Neuronal stem cell (in vitro differentiated cells): ENCODE data around the gene ZNF8.

Experiments
- DNase-seq: peaks from one replicate; pipeline ENCODE4 v3.0.0-alpha.2; 2013; ENCODE audit warnings: low spot score
- H2AFZ ChIP-seq: one replicate; pipeline ENCODE4 v1.6.1; 2013; ENCODE audit warnings: mild to moderate bottlenecking, low read length, inconsistent platforms
- H2AK5ac ChIP-seq: 2 replicates; pipeline ENCODE4 v1.6.1; 2013; ENCODE audit warnings: low read depth, mild to moderate bottlenecking, inconsistent platforms, low read length, moderate library complexity, mixed read lengths
- H2BK120ac ChIP-seq: 2 replicates; pipeline ENCODE4 v1.6.1; 2013; ENCODE audit warnings: low read depth, mild to moderate bottlenecking, inconsistent platforms, low read length, moderate library complexity, mixed read lengths
- H2BK12ac ChIP-seq: one replicate; pipeline ENCODE4 v1.6.1; 2013; ENCODE audit warnings: low read length, inconsistent platforms
- H2BK15ac ChIP-seq: 2 replicates; pipeline ENCODE4 v1.6.1; 2013; ENCODE audit warnings: mild to moderate bottlenecking, low read length, inconsistent platforms, mixed read lengths
- H2BK5ac ChIP-seq: one replicate; pipeline ENCODE4 v1.6.1; 2013; ENCODE audit warnings: inconsistent platforms, mild to moderate bottlenecking, low read length, moderate library complexity
- H3K14ac ChIP-seq: one replicate; pipeline ENCODE4 v1.6.1; 2013; ENCODE audit warnings: low read length, inconsistent platforms
- H3K18ac ChIP-seq: 2 replicates; pipeline ENCODE4 v1.6.1; 2013; ENCODE audit warnings: low read length, inconsistent platforms
- H3K23ac ChIP-seq: 2 replicates; pipeline ENCODE4 v1.6.1; 2013; ENCODE audit warnings: low read depth, mild to moderate bottlenecking, mixed read lengths, low read length, inconsistent platforms; ENCODE audit not compliant: poor library complexity
- H3K27ac ChIP-seq: replicated peaks from 3 replicates; pipeline ENCODE4 v1.5.1; 2013; ENCODE audit warnings: low read length, inconsistent platforms
- H3K27me3 ChIP-seq, 3 experiments: 2 replicates each; pipeline ENCODE4 v1.6.1; 2013; ENCODE audit warnings: low read length in 3 of 3, mild to moderate bottlenecking in 2 of 3, inconsistent platforms in 1 of 3, low read depth in 1 of 3, mixed read lengths in 1 of 3, moderate library complexity in 1 of 3; ENCODE audit not compliant: control insufficient read depth in 3 of 3, insufficient read depth in 3 of 3
- H3K36me3 ChIP-seq, 2 donors: replicated peaks in 1 of 2; 2 replicates each; pipeline ENCODE4 v1.6.1; 2013; ENCODE audit warnings: low read length in 2 of 2; ENCODE audit not compliant: control insufficient read depth in 2 of 2, insufficient read depth in 2 of 2
- H3K4ac ChIP-seq: 2 replicates; pipeline ENCODE4 v1.6.1; 2013; ENCODE audit warnings: inconsistent platforms, mild to moderate bottlenecking, low read length, moderate library complexity
- H3K4me1 ChIP-seq, 2 donors: 1 replicate in 1 of 2; 2 replicates in 1 of 2; pipeline ENCODE4 v1.6.1; 2013; ENCODE audit warnings: low read length in 2 of 2, low read depth in 1 of 2; ENCODE audit not compliant: control insufficient read depth in 2 of 2, insufficient read depth in 1 of 2
- H3K4me2 ChIP-seq: one replicate; pipeline ENCODE4 v1.6.1; 2013; ENCODE audit warnings: mild to moderate bottlenecking, low read length, inconsistent platforms; ENCODE audit not compliant: insufficient read depth, poor library complexity, severe bottlenecking
- H3K4me3 ChIP-seq, 2 donors: 2 replicates each; pipeline ENCODE4 v1.5.1; 2013; ENCODE audit warnings: low read length in 2 of 2, mild to moderate bottlenecking in 2 of 2, inconsistent platforms in 1 of 2, moderate library complexity in 1 of 2
- H3K79me1 ChIP-seq: one replicate; pipeline ENCODE4 v1.6.1; 2013; ENCODE audit warnings: low read depth, mild to moderate bottlenecking, inconsistent platforms, low read length, moderate library complexity
- H3K9ac ChIP-seq: one replicate; pipeline ENCODE4 v1.6.1; 2013; ENCODE audit warnings: mild to moderate bottlenecking, low read depth, low read length, inconsistent platforms; ENCODE audit not compliant: poor library complexity
- H3K9me3 ChIP-seq, 2 donors: replicated peaks in 1 of 2; 2 replicates each; pipeline versions ENCODE3 to v1.6.1; 2013; ENCODE audit warnings: low read length in 2 of 2, mild to moderate bottlenecking in 2 of 2, inconsistent platforms in 1 of 2, low read depth in 1 of 2, mixed read lengths in 1 of 2, moderate library complexity in 1 of 2; ENCODE audit not compliant: control insufficient read depth in 2 of 2, insufficient read depth in 1 of 2
- H4K8ac ChIP-seq: one replicate; pipeline ENCODE4 v1.6.1; 2013; ENCODE audit warnings: low read depth, mild to moderate bottlenecking, inconsistent platforms, low read length, moderate library complexity
- H4K91ac ChIP-seq: one replicate; pipeline ENCODE4 v1.6.1; 2013; ENCODE audit warnings: low read length, low read depth, mild to moderate bottlenecking, inconsistent platforms; ENCODE audit not compliant: poor library complexity
- WGBS, 2 donors: extraction: QIAGEN DNeasy Blood & Tissue Kit; methylation state at CpG; one replicate each; pipeline ENCODE4 v1.1.7; 2013; ENCODE audit warnings: missing lambda C conversion rate in 2 of 2, mixed read lengths in 1 of 2; ENCODE audit not compliant: insufficient read length in 2 of 2, insufficient replicate concordance in 1 of 2; ENCODE audit errors: extremely low coverage in 2 of 2; 5-methylcytosine and 5-hydroxymethylcytosine counted together

ZNF8 gene

DNA sequence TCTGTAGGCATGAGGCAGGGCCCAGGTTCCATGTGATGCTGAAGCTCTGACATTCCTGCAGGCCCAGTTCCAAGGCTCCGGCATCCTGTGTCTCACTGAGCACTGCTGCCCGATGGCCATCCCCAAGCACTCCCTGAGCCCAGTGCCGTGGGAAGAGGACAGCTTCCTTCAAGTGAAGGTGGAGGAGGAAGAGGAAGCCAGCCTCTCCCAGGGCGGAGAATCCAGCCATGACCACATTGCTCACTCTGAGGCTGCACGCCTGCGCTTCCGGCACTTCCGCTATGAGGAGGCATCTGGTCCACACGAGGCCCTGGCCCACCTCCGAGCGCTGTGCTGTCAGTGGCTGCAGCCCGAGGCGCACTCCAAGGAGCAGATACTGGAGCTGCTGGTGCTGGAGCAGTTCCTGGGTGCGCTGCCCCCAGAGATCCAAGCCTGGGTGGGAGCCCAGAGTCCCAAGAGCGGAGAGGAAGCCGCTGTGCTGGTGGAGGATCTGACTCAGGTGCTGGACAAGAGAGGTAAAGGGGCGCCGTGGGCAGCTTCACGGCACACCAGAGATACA lies 56.0 kb downstream of the ZNF8 start:
- H3K36me3 ChIP-seq, result peaks cover 20 to 50% of the 10 kb centered on the region in 2 donors
- no peak overlapping the region for H3K18ac ChIP-seq
- H2BK15ac ChIP-seq, result no peak overlapping the region
- no peaks in the 10 kb centered on the region for H3K27me3 ChIP-seq
- no peak overlapping the region for H3K4ac ChIP-seq
- no peak overlapping the region for H3K14ac ChIP-seq
- H4K91ac ChIP-seq, result no peak overlapping the region
- no peak overlapping the region for H2AK5ac ChIP-seq
- no peak overlapping the region for H2BK5ac ChIP-seq
- peak overlapping the region; percentile 51 for H3K9ac ChIP-seq
- H2BK12ac ChIP-seq, result no peak overlapping the region
- no peak overlapping the region for H3K4me2 ChIP-seq
- no peaks in the 10 kb centered on the region for H3K4me1 ChIP-seq
- H3K79me1 ChIP-seq, result no peaks in the 10 kb centered on the region
- H3K9me3 ChIP-seq, result peaks cover 3 to 5% of the 10 kb centered on the region in 2 donors
- no peak overlapping the region for H4K8ac ChIP-seq
- H3K4me3 ChIP-seq, result peak overlapping the region in 1 of 2 donors; percentile 6
- H3K27ac ChIP-seq, result no peak overlapping the region
- no CpG with 5 or more reads among the region's 19 CpGs for WGBS, 2 donors
- H2AFZ ChIP-seq, result no peak overlapping the region
- no peak overlapping the region for H3K23ac ChIP-seq
- no peak for DNase-seq
- no peak overlapping the region for H2BK120ac ChIP-seq

DNA sequence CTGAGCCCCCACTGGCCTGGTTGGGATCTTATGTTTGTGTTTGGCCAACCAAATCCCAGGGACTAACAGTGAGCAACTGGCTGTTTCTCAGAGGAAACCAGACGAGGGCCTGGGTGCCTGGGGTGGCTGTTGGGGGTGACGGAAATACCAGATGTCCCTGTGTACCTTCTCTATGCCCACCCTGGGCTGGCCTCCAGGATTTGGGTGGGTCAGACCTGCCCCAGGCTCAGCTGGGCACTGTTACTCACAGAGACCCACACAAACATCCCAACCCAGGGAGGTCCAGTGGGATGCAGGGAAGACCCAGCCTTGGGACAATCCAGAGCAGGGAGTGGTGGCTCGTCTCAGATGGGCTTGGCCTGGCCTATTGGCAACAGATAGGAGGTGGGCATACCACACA lies 56.9 kb downstream of the ZNF8 start:
- WGBS, 2 donors, result no CpG with 5 or more reads among the region's 3 CpGs
- Histone ChIP-seq H2BK12ac (no peak overlapping the region), H3K18ac (no peak overlapping the region), H3K4me2 (no peak overlapping the region), H3K9me3 (peaks cover 3 to 5% of the 10 kb centered on the region in 2 donors), H2BK5ac (no peak overlapping the region), H4K8ac (no peak overlapping the region), H4K91ac (no peak overlapping the region), H3K36me3 (peaks cover 22 to 55% of the 10 kb centered on the region in 2 donors), H3K4ac (no peak overlapping the region), H2BK15ac (no peak overlapping the region), H3K79me1 (no peaks in the 10 kb centered on the region), H3K4me3 (no peak overlapping the region), H2AFZ (no peak overlapping the region), H3K9ac (no peak overlapping the region), H3K23ac (no peak overlapping the region), H2AK5ac (no peak overlapping the region), H3K27me3 (no peaks in the 10 kb centered on the region), H3K14ac (no peak overlapping the region), H3K27ac (no peak overlapping the region), H3K4me1 (no peaks in the 10 kb centered on the region), H2BK120ac (no peak overlapping the region)
- DNase-seq, result no peak

DNA sequence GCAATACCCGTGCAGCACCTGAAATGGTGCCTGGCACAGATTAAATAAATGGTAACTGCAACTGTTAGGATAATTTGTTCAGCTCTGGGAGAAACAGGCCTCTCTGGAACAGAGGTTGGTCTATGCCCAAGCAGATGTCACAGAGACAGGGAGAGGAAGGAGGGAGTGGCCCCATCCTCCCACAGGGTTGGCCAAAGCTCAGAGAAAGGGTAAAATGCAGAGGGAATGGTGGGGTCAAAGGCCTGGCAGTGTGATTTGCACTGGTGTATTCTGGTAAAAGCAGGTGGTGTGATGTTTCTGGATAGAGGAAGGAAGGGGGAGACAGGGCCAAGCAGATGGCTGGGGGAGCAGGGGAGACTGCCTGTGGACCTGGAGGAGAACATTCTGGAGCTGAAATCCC lies 57.5 kb downstream of the ZNF8 start:
- Histone ChIP-seq H2AFZ (no peak overlapping the region), H3K4me1 (no peaks in the 10 kb centered on the region), H2AK5ac (no peak overlapping the region), H3K79me1 (no peaks in the 10 kb centered on the region), H3K9ac (peak overlapping the region; percentile 22), H3K23ac (no peak overlapping the region), H3K4me2 (no peak overlapping the region), H2BK12ac (no peak overlapping the region), H3K14ac (no peak overlapping the region), H4K8ac (no peak overlapping the region), H3K4me3 (no peak overlapping the region), H4K91ac (no peak overlapping the region), H3K36me3 (peaks cover 22 to 61% of the 10 kb centered on the region in 2 donors), H3K27me3 (no peaks in the 10 kb centered on the region), H3K4ac (no peak overlapping the region), H2BK120ac (no peak overlapping the region), H2BK5ac (no peak overlapping the region), H2BK15ac (no peak overlapping the region), H3K27ac (no peak overlapping the region), H3K9me3 (peaks cover 3 to 5% of the 10 kb centered on the region in 2 donors), H3K18ac (no peak overlapping the region)
- DNase-seq, result no peak
- no CpG with 5 or more reads among the region's 1 CpG for WGBS, 2 donors

DNA sequence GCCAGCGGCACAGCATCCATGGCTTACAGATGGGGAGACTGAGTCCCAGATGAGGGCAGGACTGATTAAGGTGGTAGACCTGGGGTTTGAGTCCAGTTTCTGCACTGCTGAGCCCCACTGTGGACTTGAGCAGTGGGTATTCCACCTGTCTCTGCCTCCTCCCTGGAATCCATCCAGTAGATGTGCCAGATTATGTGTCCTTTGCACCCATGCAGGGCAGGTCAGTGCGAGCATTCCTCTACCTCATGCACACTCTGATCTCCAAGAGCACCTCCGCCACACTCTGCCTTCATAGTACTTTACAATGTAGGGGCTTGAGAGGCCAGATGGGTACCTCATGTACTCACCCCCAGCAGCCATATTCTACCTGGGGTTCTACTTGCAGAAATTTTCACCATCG lies 58.1 kb downstream of the ZNF8 start:
- Histone ChIP-seq H3K4me3 (no peak overlapping the region), H2BK120ac (no peak overlapping the region), H3K36me3 (peaks cover 22 to 65% of the 10 kb centered on the region in 2 donors), H2AFZ (no peak overlapping the region), H3K9ac (peak overlapping the region; percentile 57), H3K14ac (no peak overlapping the region), H2BK15ac (no peak overlapping the region), H2AK5ac (no peak overlapping the region), H2BK5ac (no peak overlapping the region), H3K27ac (no peak overlapping the region), H2BK12ac (no peak overlapping the region), H3K4me2 (no peak overlapping the region), H3K18ac (no peak overlapping the region), H3K79me1 (no peaks in the 10 kb centered on the region), H3K4me1 (no peaks in the 10 kb centered on the region), H3K23ac (no peak overlapping the region), H3K27me3 (no peaks in the 10 kb centered on the region), H4K8ac (no peak overlapping the region), H4K91ac (no peak overlapping the region), H3K4ac (no peak overlapping the region), H3K9me3 (peaks cover 3 to 7% of the 10 kb centered on the region in 2 donors)
- no CpG with 5 or more reads among the region's 4 CpGs for WGBS, 2 donors
- no peak for DNase-seq
